ENCODE measurements around the gene IFNA6.

- TF ChIP-seq POLR2AphosphoS5 (IDR thresholded peaks at IDR 0.05; ENCODE audit: low read depth, low read length) = no peak
- no peak for TF ChIP-seq POLR2A (IDR thresholded peaks at IDR 0.05; ENCODE audit: control extremely low read depth in 1 of 2, low read depth in 2 of 2, low read length in 2 of 2)
- TF ChIP-seq CTCF (IDR thresholded peaks at IDR 0.05; ENCODE audit: control extremely low read depth in 1 of 3, insufficient read depth in 1 of 3, low read depth in 1 of 3, low read length in 3 of 3) = no peak
- TF ChIP-seq HDAC2 (IDR thresholded peaks at IDR 0.05; ENCODE audit: borderline replicate concordance in 1 of 2, low read depth in 2 of 2, low read length in 2 of 2) = no peak
- TF ChIP-seq NRF1 (IDR thresholded peaks at IDR 0.05; ENCODE audit: low read depth, low read length) = no peak
- TF ChIP-seq HDAC6 (IDR thresholded peaks at IDR 0.05; ENCODE audit: low read depth, low read length) = no peak
- TF ChIP-seq TEAD4 (IDR thresholded peaks at IDR 0.05; ENCODE audit: low read depth, low read length) = no peak
- TF ChIP-seq MAFK (IDR thresholded peaks at IDR 0.05; ENCODE audit: low read depth, low read length) = no peak
- TF ChIP-seq CBX5 (IDR thresholded peaks at IDR 0.05; ENCODE audit: low read depth, low read length) = no peak
Observed at GRCh38 chr9:21362287-21362686, 11.6 kb upstream of the IFNA6 start.

Data from H1 (cell line).